SK-N-SH (cell line): ENCODE results near the gene ATXN7. TPM values are rescaled to one million over a fixed set of nuclear protein-coding genes. Genes with fewer than 3 reads are reported as not detected.

ENCODE experiments used
- CTCF ChIA-PET: fragments of 300-600, 350-600 bp; formaldehyde crosslinking; extraction: SDS; loops from one replicate; lab custom pipeline; 2021; lab: Yijun Ruan, JAX
- POLR2A ChIA-PET: fragments of 350-600 bp; sonication (Branson Sonifier 250); formaldehyde crosslinking; extraction: SDS; loops from one replicate; lab custom pipeline; 2020; ENCODE audit warnings: antibody characterized with exemption, inconsistent platforms; lab: Yijun Ruan, JAX
- DNase-seq: peaks from one replicate; pipeline ENCODE4 v3.0.0; 2012
- H2AFZ ChIP-seq: fragments of 200-600 bp; sonication (generic); 2 replicates; pipeline ENCODE4 v1.8.1; 2016; ENCODE audit warnings: antibody characterized with exemption, mild to moderate bottlenecking, low read depth
- H3F3A ChIP-seq: fragments of 200-600 bp; sonication (generic); replicated peaks from 2 replicates; pipeline ENCODE3; 2016; ENCODE audit warnings: antibody characterized with exemption, mild to moderate bottlenecking; ENCODE audit not compliant: insufficient read depth
- H3K27ac ChIP-seq, 2 experiments: fragments of 200-500 bp in 1 of 2; fragments of 200-600 bp in 1 of 2; sonication (Bioruptor generic) in 1 of 2; sonication (generic), shearing (Covaris generic) in 1 of 2; 2 replicates each; pipeline versions ENCODE4 v1.5.1 to v1.6.1; 2014 to 2016; ENCODE audit warnings: low read depth in 2 of 2, inconsistent platforms in 1 of 2, low read length in 1 of 2, mild to moderate bottlenecking in 1 of 2, mixed read lengths in 1 of 2
- H3K27me3 ChIP-seq: fragments of 200-600 bp; sonication (generic), shearing (Covaris generic); 2 replicates; pipeline ENCODE4 v1.6.1; 2016; ENCODE audit warnings: mixed run types; ENCODE audit not compliant: insufficient read depth
- H3K36me3 ChIP-seq, 2 experiments: fragments of 200-500 bp in 1 of 2; fragments of 200-600 bp in 1 of 2; sonication (Bioruptor generic) in 1 of 2; sonication (generic) in 1 of 2; replicated peaks in 1 of 2; 2 replicates each; pipeline versions ENCODE3 to v1.5.1; 2014 to 2016; ENCODE audit warnings: low read length in 1 of 2, mild to moderate bottlenecking in 1 of 2; ENCODE audit not compliant: insufficient read depth in 2 of 2, control insufficient read depth in 1 of 2
- H3K4me1 ChIP-seq, 2 experiments: fragments of 200-500 bp in 1 of 2; fragments of 200-600 bp in 1 of 2; sonication (Bioruptor generic) in 1 of 2; sonication (generic), shearing (Covaris generic) in 1 of 2; 2 replicates each; pipeline versions ENCODE4 v1.5.1 to v1.6.1; 2014 to 2016; ENCODE audit warnings: low read depth in 1 of 2, low read length in 1 of 2, mixed run types in 1 of 2; ENCODE audit not compliant: insufficient read depth in 2 of 2, control insufficient read depth in 1 of 2
- H3K4me2 ChIP-seq: fragments of 200-600 bp; sonication (generic), shearing (Covaris generic); 2 replicates; pipeline ENCODE4 v1.6.1; 2017; ENCODE audit warnings: mixed run types
- H3K4me3 ChIP-seq, 2 experiments: fragments of 200-500 bp in 1 of 2; fragments of 200-600 bp in 1 of 2; sonication (Bioruptor generic) in 1 of 2; sonication (generic), shearing (Covaris generic) in 1 of 2; 2 replicates each; pipeline versions ENCODE4 v1.5.1 to v1.8.1; 2014 to 2016; ENCODE audit warnings: low read depth in 2 of 2, inconsistent platforms in 1 of 2, low read length in 1 of 2, mild to moderate bottlenecking in 1 of 2, mixed read lengths in 1 of 2, moderate library complexity in 1 of 2
- H3K79me2 ChIP-seq: fragments of 200-600 bp; sonication (generic); 2 replicates; pipeline ENCODE4 v1.8.1; 2017; ENCODE audit warnings: mild to moderate bottlenecking; ENCODE audit not compliant: insufficient read depth
- H3K9ac ChIP-seq: fragments of 200-600 bp; sonication (generic); 2 replicates; pipeline ENCODE4 v1.6.1; 2017; ENCODE audit warnings: mixed run types
- H3K9me2 ChIP-seq: fragments of 200-600 bp; sonication (generic); 2 replicates; pipeline ENCODE4 v1.6.1; 2017; ENCODE audit warnings: mixed run types
- H3K9me3 ChIP-seq: fragments of 200-600 bp; sonication (generic); 2 replicates; pipeline ENCODE4 v1.6.1; 2017; ENCODE audit warnings: mixed run types, mild to moderate bottlenecking, moderate library complexity
- H4K20me1 ChIP-seq: fragments of 200-600 bp; sonication (generic); 2 replicates; pipeline ENCODE4 v1.6.1; 2017; ENCODE audit warnings: mild to moderate bottlenecking, mixed run types; ENCODE audit not compliant: insufficient read depth
- CHD2 ChIP-seq: fragments of 150-350 bp; IDR thresholded peaks from 2 replicates; pipeline ENCODE4 v1.6.1; 2018; ENCODE audit warnings: low read length; ENCODE audit not compliant: partially characterized antibody
- ELF1 ChIP-seq: IDR thresholded peaks from 2 replicates; pipeline ENCODE4 v1.4.0; 2012
- EP300 ChIP-seq, 2 experiments: IDR thresholded peaks; 2 replicates each; pipeline versions ENCODE4 v1.4.0 to v1.6.1; 2012; ENCODE audit warnings: borderline replicate concordance in 1 of 2, low read depth in 1 of 2, low read length in 1 of 2
- FOXJ3 ChIP-seq: sonication (generic); formaldehyde crosslinking; IDR thresholded peaks from 2 replicates; pipeline ENCODE4 v1.5.1; 2020; ENCODE audit warnings: mild to moderate bottlenecking, missing genetic modification reagents
- FOXM1 ChIP-seq: IDR thresholded peaks from 2 replicates; pipeline ENCODE4 v1.4.0; 2012; ENCODE audit warnings: low read depth, mild to moderate bottlenecking
- GABPA ChIP-seq: IDR thresholded peaks from 2 replicates; pipeline ENCODE4 v1.4.0; 2012; ENCODE audit warnings: low read depth, mild to moderate bottlenecking
- IRF3 ChIP-seq: fragments of 150-350 bp; IDR thresholded peaks from 2 replicates; pipeline ENCODE4 v1.6.1; 2016; ENCODE audit warnings: mild to moderate bottlenecking, low read depth, low read length
- JUND ChIP-seq: IDR thresholded peaks from 2 replicates; pipeline ENCODE4 v1.4.0; 2012
- MAX ChIP-seq: IDR thresholded peaks from 2 replicates; pipeline ENCODE4 v1.4.0; 2012; ENCODE audit warnings: low read depth
- NFIC ChIP-seq: IDR thresholded peaks from 2 replicates; pipeline ENCODE4 v1.4.0; 2012; ENCODE audit warnings: borderline replicate concordance
- NRF1 ChIP-seq: IDR thresholded peaks from 2 replicates; pipeline ENCODE4 v1.6.1; 2012; ENCODE audit warnings: low read depth, mild to moderate bottlenecking, low read length
- PBX3 ChIP-seq: IDR thresholded peaks from 2 replicates; pipeline ENCODE4; 2012
- RAD21 ChIP-seq: IDR thresholded peaks from 2 replicates; pipeline ENCODE4 v1.6.1; 2012; ENCODE audit warnings: mild to moderate bottlenecking, low read length
- RCOR1 ChIP-seq: fragments of 150-350 bp; IDR thresholded peaks from 2 replicates; pipeline ENCODE4 v1.6.1; 2017; ENCODE audit warnings: antibody characterized with exemption, low read length
- SIN3A ChIP-seq: IDR thresholded peaks from 2 replicates; pipeline ENCODE4 v1.6.1; 2012; ENCODE audit warnings: low read depth, mild to moderate bottlenecking, low read length, moderate library complexity, borderline replicate concordance
- TAF1 ChIP-seq: IDR thresholded peaks from 2 replicates; pipeline ENCODE4 v1.6.1; 2012; ENCODE audit warnings: low read depth, mild to moderate bottlenecking, low read length, moderate library complexity, borderline replicate concordance
- TEAD4 ChIP-seq: IDR thresholded peaks from 2 replicates; pipeline ENCODE4 v1.4.0; 2012; ENCODE audit warnings: mild to moderate bottlenecking, borderline replicate concordance; ENCODE audit not compliant: insufficient read depth
- YY1 ChIP-seq: IDR thresholded peaks from 2 replicates; pipeline ENCODE4 v1.4.0; 2012; ENCODE audit warnings: low read depth, mild to moderate bottlenecking
- ZBTB33 ChIP-seq: IDR thresholded peaks from 2 replicates; pipeline ENCODE4 v1.4.0; 2012; ENCODE audit warnings: low read depth, borderline replicate concordance
- WGBS: methylation state at CpG from one replicate; pipeline ENCODE4 v1.1.6; 2017; ENCODE audit warnings: low lambda C conversion rate; 5-methylcytosine and 5-hydroxymethylcytosine counted together
- polyA plus RNA-seq, 3 experiments: library from polyadenylated mRNA; depleted of rRNA; stranded (reverse); fragments of >200 nt; gene quantifications; 2 replicates each; pipeline ENCODE4 v1.2.3, GENCODE V29; 2012

ATXN7 gene
- polyA plus RNA-seq, 1 of the 3 experiments (the other 2 are of a cell fraction), result 6.2 TPM

- TF ChIP-seq TEAD4, result no peak
Measured at GRCh38 chr3:64016941-64017620, 153.4 kb downstream of the ATXN7 start (continued).

GRCh38 chr3:64019271-64019670 lies 155.6 kb downstream of the ATXN7 start:
- Histone ChIP-seq H3K27me3 (no peaks in the 10 kb centered on the region), H3K4me3 (no peak overlapping the region), H3K9me3 (no peaks in the 10 kb centered on the region), H3K27ac (no peak overlapping the region), H3K36me3 (peaks cover 65 to 66% of the 10 kb centered on the region in 2 experiments), H3K9me2 (no peaks in the 10 kb centered on the region), H3K4me1 (peaks cover 5 to 12% of the 10 kb centered on the region in 2 experiments; a peak in 2 of 4 replicates), H2AFZ (no peak overlapping the region), H3F3A (peaks cover 24% of the 10 kb centered on the region), H3K4me2 (no peak overlapping the region), H4K20me1 (peaks cover 20% of the 10 kb centered on the region; the same call in 1 of the 2 replicates), H3K9ac (no peak overlapping the region), H3K79me2 (peaks cover 67% of the 10 kb centered on the region)
- DNase-seq, result no peak
- WGBS, result 77% methylated on average over 3 of the region's 3 CpGs
- ChIA-PET CTCF (interaction anchor here (1.6 to 3.6 kb wide), 3 partner anchors 11 to 26 kb away, joined by 3 to 13 read pairs (median 5); no protein-coding TSS in a partner anchor), POLR2A (no interaction called here)
- TF ChIP-seq IRF3 (no peak), SIN3A (no peak), TEAD4 (no peak), CHD2 (no peak)

GRCh38 chr3:64019879-64020278 lies 156.2 kb downstream of the ATXN7 start:
- POLR2A ChIA-PET, result no interaction called here
- CTCF ChIA-PET, result interaction anchor here (1.6 to 3.6 kb wide), 3 partner anchors 11 to 26 kb away, joined by 3 to 13 read pairs (median 5); no protein-coding TSS in a partner anchor
- Histone ChIP-seq H3K36me3 (peaks cover 59 to 60% of the 10 kb centered on the region in 2 experiments), H3K9me3 (no peaks in the 10 kb centered on the region), H2AFZ (no peak overlapping the region), H3K4me3 (no peak overlapping the region), H3K27me3 (no peaks in the 10 kb centered on the region), H3K79me2 (peaks cover 63% of the 10 kb centered on the region), H4K20me1 (peaks cover 20% of the 10 kb centered on the region; the same call in 1 of the 2 replicates), H3K4me2 (no peak overlapping the region), H3K9me2 (no peaks in the 10 kb centered on the region), H3K9ac (no peak overlapping the region), H3K27ac (no peak overlapping the region), H3F3A (peaks cover 29% of the 10 kb centered on the region), H3K4me1 (peaks cover 5 to 12% of the 10 kb centered on the region in 2 experiments; a peak in 2 of 4 replicates)
- no peak for DNase-seq
- TF ChIP-seq NFIC (no peak), PBX3 (no peak), TEAD4 (no peak), TAF1 (no peak), ZBTB33 (no peak), YY1 (no peak), RAD21 (no peak), GABPA (no peak), RCOR1 (no peak), SIN3A (no peak), FOXJ3 (CRISPR knock-in tag) (no peak), FOXM1 (no peak), JUND (no peak), ELF1 (no peak), EP300 (IDR thresholded peaks at IDR 0.05; ENCODE audit: borderline replicate concordance in 1 of 2, low read depth in 1 of 2, low read length in 1 of 2) (no peak), MAX (no peak), NRF1 (no peak)
- 93% methylated on average over 2 of the region's 2 CpGs for WGBS
